ENCODE results near the gene CRISPLD2. TPM values are rescaled to one million over a fixed set of nuclear protein-coding genes. Genes with fewer than 3 reads are reported as not detected.
A peak's percentile ranks its signal among the peaks of the same experiment; 100 is the strongest.
"Not testable (repeated sequence)": the region's sequence is repeated elsewhere in the genome, so short reads cannot be mapped to it uniquely, and the experiment has no call there.

The CRISPLD2 gene
- total RNA-seq, 1 donor from 2014 or later = 34.9 TPM

GRCh38 chr16:84864326-84864955, 44.7 kb downstream of the CRISPLD2 start:
- Histone ChIP-seq H3K36me3 (peaks cover 41% of the 10 kb centered on the region), H3K4me1 (no peaks in the 10 kb centered on the region)

DNA sequence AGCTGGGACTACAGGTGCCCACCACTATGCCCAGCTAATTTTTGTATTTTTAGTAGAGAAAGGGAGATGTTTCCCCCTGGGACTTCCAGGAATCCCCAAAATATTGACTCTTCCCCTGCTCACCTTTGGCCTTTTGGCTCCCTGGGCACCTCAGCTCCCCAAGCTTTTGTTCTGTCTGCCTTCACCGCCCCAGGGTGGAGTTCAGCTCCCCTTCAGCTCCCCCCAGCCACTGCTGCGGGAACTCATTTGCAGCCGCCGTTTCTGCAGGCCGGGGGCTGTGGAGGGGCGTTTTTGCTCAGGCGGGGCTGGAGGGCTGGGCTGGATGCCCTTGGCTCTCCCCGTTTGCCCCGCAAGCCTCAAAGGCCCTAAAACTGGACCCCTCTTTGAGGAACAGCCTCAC, 47.9 kb downstream of the CRISPLD2 start:
- no peak for DNase-seq
- peaks cover 53% of the 10 kb centered on the region for H3K36me3 ChIP-seq

More at GRCh38 chr16:84864326-84864955, 44.7 kb downstream of the CRISPLD2 start:
- no peak for TF ChIP-seq CTCF (IDR thresholded peaks at IDR 0.05)
- DNase-seq (no peak), ATAC-seq (no peak)
- Histone ChIP-seq H3K4me3 (no peak overlapping the region), H3K27me3 (ENCODE audit: low read depth) (no peaks in the 10 kb centered on the region), H3K27ac (no peak overlapping the region), H3K9me3 (peaks cover 9% of the 10 kb centered on the region)
- intact Hi-C loops (cut with DNase I) = no loop called here

GRCh38 chr16:84868328-84868727, 48.5 kb downstream of the CRISPLD2 start:
- no peaks in the 10 kb centered on the region for H3K27me3 ChIP-seq (ENCODE audit: low read depth)
- H3K4me3 ChIP-seq = no peak overlapping the region
- DNase-seq = no peak
- intact Hi-C loops (cut with DNase I) = no loop called here
- TF ChIP-seq CTCF (IDR thresholded peaks at IDR 0.05) = no peak
- H3K36me3 ChIP-seq = peaks cover 59% of the 10 kb centered on the region
- no peaks in the 10 kb centered on the region for H3K4me1 ChIP-seq
- no peak for ATAC-seq
- no peak overlapping the region for H3K27ac ChIP-seq
- no peaks in the 10 kb centered on the region for H3K9me3 ChIP-seq

More for the DNA sequence above, 47.9 kb downstream of the CRISPLD2 start:
- no peaks in the 10 kb centered on the region for H3K4me1 ChIP-seq
- no peak overlapping the region for H3K4me3 ChIP-seq
- no peak overlapping the region for H3K27ac ChIP-seq
- intact Hi-C loops (cut with DNase I) = no loop called here
- TF ChIP-seq CTCF (IDR thresholded peaks at IDR 0.05) = no peak
- ATAC-seq = no peak
- H3K9me3 ChIP-seq = no peaks in the 10 kb centered on the region
- H3K27me3 ChIP-seq (ENCODE audit: low read depth) = no peaks in the 10 kb centered on the region

DNA sequence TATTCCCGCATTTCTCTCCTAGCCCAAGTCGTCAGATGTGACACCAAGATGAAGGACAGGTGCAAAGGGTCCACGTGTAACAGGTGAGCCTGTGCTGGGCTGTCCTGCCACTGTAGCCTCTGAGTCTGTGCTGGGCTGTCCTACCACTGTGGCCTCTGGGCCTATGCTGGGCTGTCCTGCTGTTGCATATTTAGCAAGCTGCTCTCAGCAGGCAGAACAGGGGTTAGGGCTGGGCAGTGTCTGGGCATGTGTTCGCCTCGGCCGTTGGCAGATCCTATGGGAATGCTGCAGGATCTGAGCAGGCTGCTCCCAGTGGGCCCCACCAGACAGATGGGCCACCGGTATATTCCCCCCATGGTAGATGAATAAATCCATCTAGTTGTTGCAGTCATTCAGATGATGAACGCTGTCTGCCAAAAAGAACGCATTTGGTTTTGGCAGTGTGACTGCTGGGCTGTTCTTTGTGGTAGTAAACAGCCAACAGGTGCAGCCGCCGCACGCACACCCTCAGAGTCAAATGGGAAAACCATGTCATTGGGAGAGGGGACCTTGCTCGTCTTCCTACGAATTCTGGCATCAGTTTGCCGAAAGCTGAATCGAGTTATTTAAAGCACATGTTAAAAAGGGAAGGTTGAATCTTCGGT, 49.2 kb downstream of the CRISPLD2 start:
- no peaks in the 10 kb centered on the region for H3K9me3 ChIP-seq
- no peak overlapping the region for H3K27ac ChIP-seq
- H3K4me1 ChIP-seq = no peaks in the 10 kb centered on the region
- intact Hi-C loops (cut with DNase I) = no loop called here
- H3K36me3 ChIP-seq = peaks cover 61% of the 10 kb centered on the region
- no peak for TF ChIP-seq CTCF (IDR thresholded peaks at IDR 0.05)
- no peaks in the 10 kb centered on the region for H3K27me3 ChIP-seq (ENCODE audit: low read depth)
- no peak overlapping the region for H3K4me3 ChIP-seq
- no peak for DNase-seq
- peak; percentile 15 to 23 for ATAC-seq

GRCh38 chr16:84869473-84869845, 49.7 kb downstream of the CRISPLD2 start:
- Histone ChIP-seq H3K4me1 (peaks cover 4% of the 10 kb centered on the region), H3K27ac (no peak overlapping the region), H3K9me3 (no peaks in the 10 kb centered on the region), H3K36me3 (peaks cover 61% of the 10 kb centered on the region), H3K4me3 (no peak overlapping the region), H3K27me3 (ENCODE audit: low read depth) (no peaks in the 10 kb centered on the region)
- TF ChIP-seq CTCF (IDR thresholded peaks at IDR 0.05) = no peak
- no peak for ATAC-seq
- no peak for DNase-seq
- intact Hi-C loops (cut with DNase I) = no loop called here

GRCh38 chr16:84872971-84873370, 53.2 kb downstream of the CRISPLD2 start:
- H3K27ac ChIP-seq; H3K9me3 ChIP-seq; DNase-seq; H3K27me3 ChIP-seq (ENCODE audit: low read depth); intact Hi-C loops (cut with DNase I); H3K4me3 ChIP-seq; H3K4me1 ChIP-seq; ATAC-seq: not testable (repeated sequence)
- H3K36me3 ChIP-seq = peaks cover 73% of the 10 kb centered on the region
